Sigmoid colon (tissue), 4 donors: ENCODE data around the gene NTNG1.

Experiments
- CTCF ChIP-seq, 4 experiments: fragments of 450-650 bp in 3 of 4; fragments of 200-600 bp in 1 of 4; IDR thresholded peaks; one replicate each; pipeline ENCODE4 v1.5.1; 2016 to 2019; ENCODE audit warnings: antibody characterized with exemption in 4 of 4, mild to moderate bottlenecking in 3 of 4, moderate library complexity in 2 of 4
- EP300 ChIP-seq, 4 donors: sonication (generic); formaldehyde crosslinking; IDR thresholded peaks; one replicate each; pipeline ENCODE4 v1.6.1; 2017; ENCODE audit warnings: antibody characterized with exemption in 4 of 4
- POLR2AphosphoS5 ChIP-seq, 4 donors: sonication (generic); formaldehyde crosslinking; IDR thresholded peaks; one replicate each; pipeline ENCODE4 v1.6.1; 2017; ENCODE audit warnings: antibody characterized with exemption in 4 of 4

GRCh38 chr1:107460035-107460434 lies 319.2 kb downstream of the NTNG1 start:
- TF ChIP-seq EP300 (IDR thresholded peaks at IDR 0.05) (no peak), CTCF (IDR thresholded peaks at IDR 0.05) (no peak), POLR2AphosphoS5 (IDR thresholded peaks at IDR 0.05) (no peak)
